GM18511 (cell line): ENCODE measurements around the gene VMO1.

Source experiments
- ATAC-seq: cut with Tn5 transposase; IDR thresholded peaks from one replicate; pipeline ENCODE4 v1.9.1; 2021; ENCODE audit warnings: mild to moderate bottlenecking, moderate library complexity; ENCODE audit not compliant: unreplicated experiment

VMO1 gene

GRCh38 chr17:4786106-4786511, at the start of gene VMO1:
TSS of gene VMO1 (minus strand) at chr17:4786364. CDS start at chr17:4786352, 12 bp downstream.
- ATAC-seq = no peak

GRCh38 chr17:4834681-4835020, 48.5 kb upstream of the VMO1 start:
- ATAC-seq = no peak

GRCh38 chr17:4833941-4834680, 47.9 kb upstream of the VMO1 start:
- no peak for ATAC-seq

- ATAC-seq = peak; percentile 93
Observed at GRCh38 chr17:4833178-4833940, 47.2 kb upstream of the VMO1 start, which contains the start of gene MINK1. TSS of gene MINK1 (plus strand) at chr17:4833340. CDS start at chr17:4833584, 244 bp downstream.

- ATAC-seq = peak; percentile 37
Observed at GRCh38 chr17:4832829-4833177, 46.6 kb upstream of the VMO1 start.

GRCh38 chr17:4827399-4827798, 41.2 kb upstream of the VMO1 start:
- ATAC-seq = no peak

- ATAC-seq = no peak
Observed at GRCh38 chr17:4823373-4824089, 37.4 kb upstream of the VMO1 start.

GRCh38 chr17:4822835-4823234, 36.7 kb upstream of the VMO1 start:
- ATAC-seq = no peak

- ATAC-seq = no peak
Observed at GRCh38 chr17:4818276-4818675, 32.1 kb upstream of the VMO1 start.

GRCh38 chr17:4816826-4817225, 30.7 kb upstream of the VMO1 start:
- no peak for ATAC-seq

GRCh38 chr17:4815043-4815675, 29.0 kb upstream of the VMO1 start:
- no peak for ATAC-seq

GRCh38 chr17:4812690-4813089, 26.5 kb upstream of the VMO1 start:
- no peak for ATAC-seq

GRCh38 chr17:4811471-4811870, 25.3 kb upstream of the VMO1 start:
- no peak for ATAC-seq

GRCh38 chr17:4810696-4811290, 24.6 kb upstream of the VMO1 start:
- ATAC-seq = no peak

- no peak for ATAC-seq
Observed at GRCh38 chr17:4808378-4808767, 22.2 kb upstream of the VMO1 start.

- no peak for ATAC-seq
Observed at GRCh38 chr17:4807605-4808377, 21.6 kb upstream of the VMO1 start.

- peak; percentile 96 for ATAC-seq
Observed at GRCh38 chr17:4806777-4807604, 20.8 kb upstream of the VMO1 start, which contains the start of gene PLD2. TSS of gene PLD2 (plus strand) at chr17:4807152. CDS start at chr17:4807773, 621 bp downstream.

GRCh38 chr17:4806456-4806776, 20.3 kb upstream of the VMO1 start:
- no peak for ATAC-seq

GRCh38 chr17:4802228-4802627, 16.1 kb upstream of the VMO1 start, which contains the start of gene C17orf114:
TSS of gene C17orf114 (minus strand) at chr17:4802328.
- ATAC-seq = no peak
